ENCODE results near the gene SAT2.
A peak's percentile ranks its signal among the peaks of the same experiment; 100 is the strongest.
"Not testable (repeated sequence)": the region's sequence is repeated elsewhere in the genome, so short reads cannot be mapped to it uniquely, and the experiment has no call there.

Gene SAT2

GRCh38 chr17:7613769-7614424 lies 13.7 kb downstream of the SAT2 start:
- no peaks in the 10 kb centered on the region for H3K27me3 ChIP-seq (ENCODE audit: low read depth, low read length)
- peaks cover 0 to 3% of the 10 kb centered on the region in 2 donors for H3K36me3 ChIP-seq (ENCODE audit: control insufficient read depth in 1 of 2, insufficient read depth in 2 of 2, low read length in 2 of 2)
- H3K27ac ChIP-seq (ENCODE audit: low read length) = peak overlapping the region; percentile 68
- H3K4me1 ChIP-seq (ENCODE audit: control insufficient read depth in 1 of 2, insufficient read depth in 2 of 2, low read length in 2 of 2) = peaks cover 13 to 29% of the 10 kb centered on the region in 2 donors
- H3K4me3 ChIP-seq (ENCODE audit: low read depth in 1 of 2, low read length in 2 of 2) = peak overlapping the region; percentile 86
- no peaks in the 10 kb centered on the region for H3K9me3 ChIP-seq (ENCODE audit: control insufficient read depth in 1 of 2, low read length in 2 of 2)

DNA sequence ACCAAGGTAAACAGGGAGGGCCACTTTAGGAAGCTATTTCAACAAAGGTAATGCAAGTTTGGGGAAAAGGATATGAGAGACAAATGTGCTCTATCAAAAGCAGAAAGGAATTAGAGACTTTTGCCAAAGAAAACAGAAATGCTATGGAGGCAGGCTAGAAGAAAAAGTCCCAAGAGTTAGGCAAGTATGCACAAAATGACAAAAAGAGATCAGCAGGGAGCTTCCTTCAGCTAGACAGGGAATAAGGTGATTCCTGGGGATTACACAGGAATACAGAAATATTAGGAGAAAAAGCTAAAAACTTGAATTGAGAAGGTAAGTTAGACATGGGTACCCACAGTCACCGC lies 15.4 kb downstream of the SAT2 start:
- Histone ChIP-seq H3K4me1 (ENCODE audit: control insufficient read depth in 1 of 2, insufficient read depth in 2 of 2, low read length in 2 of 2) (peaks cover 13 to 29% of the 10 kb centered on the region in 2 donors), H3K4me3 (ENCODE audit: low read depth in 1 of 2, low read length in 2 of 2) (peak overlapping the region in 1 of 2 donors; percentile 12), H3K9me3 (ENCODE audit: control insufficient read depth in 1 of 2, low read length in 2 of 2) (no peaks in the 10 kb centered on the region), H3K36me3 (ENCODE audit: control insufficient read depth in 1 of 2, insufficient read depth in 2 of 2, low read length in 2 of 2) (peaks cover 0 to 3% of the 10 kb centered on the region in 2 donors), H3K27me3 (ENCODE audit: low read depth, low read length) (no peaks in the 10 kb centered on the region), H3K27ac (ENCODE audit: low read length) (no peak overlapping the region)

DNA sequence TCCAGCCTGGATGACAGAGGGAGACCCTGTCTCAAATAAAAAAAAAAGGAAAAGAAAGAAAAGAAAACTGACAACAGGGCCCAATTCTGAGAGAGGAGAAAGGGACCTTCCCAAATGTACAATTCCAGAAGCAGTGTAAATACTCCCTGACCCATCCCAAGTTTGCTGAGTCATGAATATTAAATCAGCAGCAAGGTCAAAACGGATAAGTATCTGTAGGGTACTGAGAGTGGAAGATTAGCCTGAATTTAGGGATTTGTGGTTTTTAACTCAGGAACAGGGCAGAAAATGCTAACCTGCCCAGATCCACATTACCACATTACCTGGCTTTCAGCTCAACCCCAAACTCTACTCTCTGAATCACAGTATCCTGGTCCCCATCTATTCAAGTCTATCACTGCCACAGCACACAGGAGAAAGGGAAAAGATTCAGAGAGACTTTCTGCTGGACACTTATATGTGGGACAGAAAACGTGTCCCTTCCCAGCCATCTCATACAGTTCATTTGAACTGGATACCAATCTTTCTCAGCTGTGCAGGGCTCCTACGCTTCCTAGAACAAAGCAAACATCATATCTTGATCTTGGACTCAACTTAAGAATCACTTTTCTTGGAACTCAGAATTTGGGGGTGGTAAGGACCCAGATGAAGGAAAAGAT lies 15.9 kb downstream of the SAT2 start:
- peak overlapping the region in 1 of 2 donors; percentile 12 for H3K4me3 ChIP-seq (ENCODE audit: low read depth in 1 of 2, low read length in 2 of 2)
- H3K27me3 ChIP-seq (ENCODE audit: low read depth, low read length) = no peaks in the 10 kb centered on the region
- H3K9me3 ChIP-seq (ENCODE audit: control insufficient read depth in 1 of 2, low read length in 2 of 2) = no peaks in the 10 kb centered on the region
- H3K36me3 ChIP-seq (ENCODE audit: control insufficient read depth in 1 of 2, insufficient read depth in 2 of 2, low read length in 2 of 2) = peaks cover 0 to 3% of the 10 kb centered on the region in 2 donors
- H3K4me1 ChIP-seq (ENCODE audit: control insufficient read depth in 1 of 2, insufficient read depth in 2 of 2, low read length in 2 of 2) = peaks cover 13 to 29% of the 10 kb centered on the region in 2 donors
- peak overlapping the region; percentile 26 for H3K27ac ChIP-seq (ENCODE audit: low read length)

DNA sequence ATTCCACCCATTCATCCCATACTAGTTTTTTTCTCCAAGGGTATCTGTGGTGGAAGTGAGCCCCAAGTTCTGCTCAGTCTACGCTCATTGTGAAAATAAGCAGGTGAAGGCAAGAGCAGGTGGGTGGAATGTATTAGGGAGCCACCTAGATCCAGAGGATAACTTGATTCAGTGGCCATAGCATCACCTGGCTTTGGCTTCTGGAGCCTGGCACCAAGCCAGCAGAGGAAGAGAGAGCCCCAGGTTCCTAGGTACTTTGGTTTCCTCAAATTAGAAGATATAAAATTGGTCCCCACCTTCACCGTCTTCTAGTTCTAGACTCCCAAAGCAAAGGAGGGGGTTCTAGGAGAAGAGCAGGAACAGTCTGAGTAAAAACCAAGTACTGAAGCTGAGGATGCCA lies 17.0 kb downstream of the SAT2 start:
- no peak overlapping the region for H3K27ac ChIP-seq (ENCODE audit: low read length)
- H3K36me3 ChIP-seq (ENCODE audit: control insufficient read depth in 1 of 2, insufficient read depth in 2 of 2, low read length in 2 of 2) = peaks cover 3 to 4% of the 10 kb centered on the region in 2 donors
- H3K9me3 ChIP-seq (ENCODE audit: control insufficient read depth in 1 of 2, low read length in 2 of 2) = no peaks in the 10 kb centered on the region
- no peaks in the 10 kb centered on the region for H3K27me3 ChIP-seq (ENCODE audit: low read depth, low read length)
- no peak overlapping the region for H3K4me3 ChIP-seq (ENCODE audit: low read depth in 1 of 2, low read length in 2 of 2)
- H3K4me1 ChIP-seq (ENCODE audit: control insufficient read depth in 1 of 2, insufficient read depth in 2 of 2, low read length in 2 of 2) = peaks cover 13 to 29% of the 10 kb centered on the region in 2 donors

DNA sequence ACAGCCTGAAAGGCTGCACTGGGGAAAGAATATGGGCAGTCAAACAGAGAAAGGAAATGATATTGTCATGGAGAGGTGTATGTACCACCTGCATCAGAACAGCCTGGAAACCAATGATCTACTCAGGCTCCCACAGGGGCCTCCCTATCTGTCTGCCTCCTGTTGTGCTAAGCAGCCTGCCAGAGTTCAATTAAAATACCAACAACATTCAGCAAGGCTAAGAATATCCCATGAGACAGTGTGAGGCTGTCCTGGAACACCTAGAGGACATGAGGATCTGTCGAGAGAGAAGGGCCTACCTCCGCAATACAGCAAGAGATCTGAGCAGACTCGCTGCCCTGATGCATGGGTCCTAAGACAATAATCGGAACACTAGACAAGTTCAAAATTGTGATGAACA lies 21.3 kb downstream of the SAT2 start:
- Histone ChIP-seq H3K27me3 (ENCODE audit: low read depth, low read length) (no peaks in the 10 kb centered on the region), H3K27ac (ENCODE audit: low read length) (no peak overlapping the region), H3K4me3 (ENCODE audit: low read depth in 1 of 2, low read length in 2 of 2) (no peak overlapping the region), H3K4me1 (ENCODE audit: control insufficient read depth in 1 of 2, insufficient read depth in 2 of 2, low read length in 2 of 2) (peaks cover 0 to 2% of the 10 kb centered on the region in 2 donors), H3K9me3 (ENCODE audit: control insufficient read depth in 1 of 2, low read length in 2 of 2) (no peaks in the 10 kb centered on the region), H3K36me3 (ENCODE audit: control insufficient read depth in 1 of 2, insufficient read depth in 2 of 2, low read length in 2 of 2) (peaks cover 25 to 39% of the 10 kb centered on the region in 2 donors)

DNA sequence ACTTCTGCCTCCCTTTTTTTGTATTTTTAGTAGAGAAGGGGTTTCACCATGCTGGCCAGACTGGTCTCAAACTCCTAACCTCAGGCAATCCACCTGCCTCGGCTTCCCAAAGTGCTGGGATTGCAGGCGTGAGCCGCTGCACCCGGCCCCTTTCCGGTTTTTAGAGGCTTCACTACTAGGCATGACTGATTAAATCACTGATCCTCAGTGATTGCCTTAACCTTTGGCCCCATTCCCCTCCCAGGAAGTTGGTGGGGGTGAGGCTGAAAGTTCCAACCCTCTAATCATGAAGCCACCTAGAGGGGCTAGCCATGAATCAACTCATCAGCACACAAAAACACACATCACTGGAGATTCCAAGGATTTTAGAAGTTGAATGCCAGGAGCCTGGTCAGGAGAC lies 30.1 kb downstream of the SAT2 start:
- H3K36me3 ChIP-seq (ENCODE audit: control insufficient read depth in 1 of 2, insufficient read depth in 2 of 2, low read length in 2 of 2) = peaks cover 39 to 86% of the 10 kb centered on the region in 2 donors
- not testable (repeated sequence) for H3K9me3 ChIP-seq (ENCODE audit: control insufficient read depth in 1 of 2, low read length in 2 of 2); H3K4me1 ChIP-seq (ENCODE audit: control insufficient read depth in 1 of 2, insufficient read depth in 2 of 2, low read length in 2 of 2); H3K27me3 ChIP-seq (ENCODE audit: low read depth, low read length); H3K4me3 ChIP-seq (ENCODE audit: low read depth in 1 of 2, low read length in 2 of 2); H3K27ac ChIP-seq (ENCODE audit: low read length)

DNA sequence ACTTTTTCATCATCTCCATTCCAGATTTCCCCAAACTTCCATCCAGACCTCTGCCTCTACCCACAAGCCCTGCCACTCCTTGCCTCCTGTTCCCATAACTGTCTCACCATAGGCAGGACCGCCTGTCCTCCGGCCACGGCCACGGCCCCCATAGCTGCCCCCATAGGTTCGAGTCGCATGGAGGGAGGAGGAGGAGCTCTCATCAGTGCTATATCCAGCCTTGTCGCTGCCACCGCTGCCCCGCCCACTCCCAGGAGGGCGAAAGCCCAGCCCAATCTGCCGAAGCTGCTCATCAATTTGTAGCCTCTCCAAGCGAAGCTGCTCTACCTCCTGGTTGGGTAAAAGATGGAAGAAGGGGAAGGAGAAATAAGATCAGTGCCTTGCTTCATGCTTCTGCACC lies 34.3 kb downstream of the SAT2 start:
- Histone ChIP-seq H3K4me3 (ENCODE audit: low read depth in 1 of 2, low read length in 2 of 2) (no peak overlapping the region), H3K4me1 (ENCODE audit: control insufficient read depth in 1 of 2, insufficient read depth in 2 of 2, low read length in 2 of 2) (peaks cover 0 to 8% of the 10 kb centered on the region in 2 donors), H3K27me3 (ENCODE audit: low read depth, low read length) (no peaks in the 10 kb centered on the region), H3K9me3 (ENCODE audit: control insufficient read depth in 1 of 2, low read length in 2 of 2) (no peaks in the 10 kb centered on the region), H3K36me3 (ENCODE audit: control insufficient read depth in 1 of 2, insufficient read depth in 2 of 2, low read length in 2 of 2) (peaks cover 42 to 69% of the 10 kb centered on the region in 2 donors), H3K27ac (ENCODE audit: low read length) (no peak overlapping the region)

DNA sequence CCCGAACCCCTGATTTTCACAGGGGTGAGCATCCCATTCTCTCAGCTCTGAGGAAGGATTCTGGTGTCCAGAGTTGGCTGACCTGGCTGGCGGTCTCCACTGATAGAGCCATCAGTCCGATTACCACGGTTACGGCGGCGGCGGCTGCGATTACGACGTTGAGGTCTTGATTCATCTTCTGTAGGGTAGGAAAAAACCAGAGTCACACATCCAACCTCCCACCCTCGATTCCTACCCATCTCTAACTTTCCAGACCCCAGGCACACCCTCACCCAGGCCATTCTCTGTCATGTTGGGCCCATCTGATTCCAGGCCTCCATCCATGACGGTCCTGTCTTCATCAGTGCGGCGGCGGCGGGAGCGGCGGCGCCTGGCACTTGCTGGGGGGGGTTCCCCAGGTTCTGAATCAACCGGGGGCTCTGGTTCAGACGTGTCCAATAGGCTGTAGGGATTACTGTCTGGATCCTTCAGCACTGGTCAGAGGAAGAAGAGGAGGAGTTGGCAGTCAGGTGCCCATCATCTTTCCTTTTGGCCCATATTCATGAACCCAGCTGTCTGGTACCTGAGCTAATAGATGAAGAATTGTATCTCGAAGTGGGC lies 35.1 kb downstream of the SAT2 start:
- H3K27ac ChIP-seq (ENCODE audit: low read length) = no peak overlapping the region
- peaks cover 42 to 67% of the 10 kb centered on the region in 2 donors for H3K36me3 ChIP-seq (ENCODE audit: control insufficient read depth in 1 of 2, insufficient read depth in 2 of 2, low read length in 2 of 2)
- peaks cover 0 to 14% of the 10 kb centered on the region in 2 donors for H3K4me1 ChIP-seq (ENCODE audit: control insufficient read depth in 1 of 2, insufficient read depth in 2 of 2, low read length in 2 of 2)
- H3K4me3 ChIP-seq (ENCODE audit: low read depth in 1 of 2, low read length in 2 of 2) = no peak overlapping the region
- H3K27me3 ChIP-seq (ENCODE audit: low read depth, low read length) = no peaks in the 10 kb centered on the region
- H3K9me3 ChIP-seq (ENCODE audit: control insufficient read depth in 1 of 2, low read length in 2 of 2) = no peaks in the 10 kb centered on the region

DNA sequence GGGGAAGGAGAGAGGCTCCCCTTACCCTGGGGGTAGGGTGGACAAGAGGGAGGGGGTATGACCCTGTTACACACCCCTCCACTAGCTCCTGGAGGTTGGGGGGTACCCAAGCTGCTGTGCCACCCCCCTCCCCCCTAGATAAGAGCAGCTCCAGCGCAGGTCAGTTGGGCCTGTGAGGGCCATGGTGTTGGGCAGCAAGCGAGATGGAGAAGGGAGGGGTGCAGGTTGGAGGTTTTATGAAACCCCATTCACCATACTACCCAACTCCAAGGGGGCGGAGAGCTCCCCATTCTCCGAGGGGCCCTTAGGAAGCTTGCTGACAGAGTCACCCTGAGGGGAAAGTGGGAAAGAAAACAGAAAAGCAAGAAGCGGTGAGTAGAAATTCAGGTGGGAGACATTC lies 36.0 kb downstream of the SAT2 start:
- no peaks in the 10 kb centered on the region for H3K27me3 ChIP-seq (ENCODE audit: low read depth, low read length)
- H3K36me3 ChIP-seq (ENCODE audit: control insufficient read depth in 1 of 2, insufficient read depth in 2 of 2, low read length in 2 of 2) = peaks cover 50 to 67% of the 10 kb centered on the region in 2 donors
- no peak overlapping the region for H3K4me3 ChIP-seq (ENCODE audit: low read depth in 1 of 2, low read length in 2 of 2)
- H3K27ac ChIP-seq (ENCODE audit: low read length) = no peak overlapping the region
- H3K9me3 ChIP-seq (ENCODE audit: control insufficient read depth in 1 of 2, low read length in 2 of 2) = no peaks in the 10 kb centered on the region
- H3K4me1 ChIP-seq (ENCODE audit: control insufficient read depth in 1 of 2, insufficient read depth in 2 of 2, low read length in 2 of 2) = peaks cover 0 to 18% of the 10 kb centered on the region in 2 donors

DNA sequence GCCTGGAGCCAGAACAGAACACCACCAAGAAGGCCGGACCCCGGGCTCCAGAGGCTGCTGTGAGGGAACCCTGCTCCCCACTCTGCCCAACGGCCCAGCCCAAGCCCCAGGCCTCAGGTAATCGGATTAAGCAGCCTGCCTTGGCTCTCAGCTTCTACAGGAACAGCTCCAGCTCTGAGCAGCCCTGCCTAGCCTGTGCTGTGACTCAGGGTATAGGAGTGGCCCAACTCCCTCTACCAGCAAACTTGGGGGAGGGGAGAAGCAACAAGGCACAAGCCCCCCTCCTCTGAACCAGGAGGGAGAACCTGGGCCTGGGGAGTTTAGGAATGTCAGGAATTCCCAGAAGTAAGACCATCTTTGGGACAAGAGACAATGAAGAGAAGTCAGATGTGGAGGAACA lies 36.9 kb downstream of the SAT2 start:
- Histone ChIP-seq H3K4me3 (ENCODE audit: low read depth in 1 of 2, low read length in 2 of 2) (no peak overlapping the region), H3K36me3 (ENCODE audit: control insufficient read depth in 1 of 2, insufficient read depth in 2 of 2, low read length in 2 of 2) (peaks cover 47 to 58% of the 10 kb centered on the region in 2 donors), H3K27me3 (ENCODE audit: low read depth, low read length) (no peaks in the 10 kb centered on the region), H3K4me1 (ENCODE audit: control insufficient read depth in 1 of 2, insufficient read depth in 2 of 2, low read length in 2 of 2) (peaks cover 0 to 23% of the 10 kb centered on the region in 2 donors), H3K27ac (ENCODE audit: low read length) (no peak overlapping the region), H3K9me3 (ENCODE audit: control insufficient read depth in 1 of 2, low read length in 2 of 2) (no peaks in the 10 kb centered on the region)

DNA sequence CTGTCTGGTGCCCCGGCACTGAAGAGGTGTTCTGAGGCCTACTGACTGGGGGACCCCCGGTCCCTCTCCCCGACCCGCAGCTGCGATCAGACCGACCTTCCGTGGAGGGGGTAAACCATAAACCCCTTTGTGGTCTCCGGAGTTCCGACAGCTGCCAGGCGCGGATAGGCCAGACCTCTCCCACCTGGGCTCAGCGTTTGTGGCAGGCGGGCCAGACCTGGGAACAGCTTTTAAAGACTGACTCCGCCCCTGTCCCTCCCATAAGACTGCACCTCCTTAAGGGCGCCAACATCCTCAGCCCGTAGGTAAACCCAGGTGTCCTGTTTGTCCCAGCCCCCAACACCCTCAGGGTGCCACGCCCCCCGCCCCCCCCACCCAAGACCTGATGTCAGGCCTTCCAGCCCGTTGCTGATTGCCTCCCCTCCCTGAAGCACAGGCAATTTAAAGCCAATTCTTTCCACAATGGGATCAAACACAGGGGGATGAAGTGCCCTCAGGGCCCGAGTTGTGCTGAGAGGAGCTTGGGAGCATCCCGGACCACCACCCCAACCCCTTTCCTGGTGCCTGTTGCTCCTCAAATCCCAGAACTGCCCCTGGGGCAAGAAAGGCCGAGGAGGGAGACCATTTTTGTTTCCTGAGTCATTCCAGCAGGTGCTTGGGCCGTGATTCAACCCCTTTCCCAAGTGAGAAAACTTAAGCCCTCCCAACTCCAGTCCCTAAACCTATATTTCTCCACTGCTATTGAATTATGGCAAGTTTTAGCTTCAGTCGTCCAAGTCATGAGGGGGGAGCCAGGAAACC lies 37.5 kb downstream of the SAT2 start, which contains the start of gene SOX15:
Gene SOX15, minus strand, starts transcription at position 204 of the 801 bp plus-strand sequence. CDS start 418 bp downstream, outside the sequence.
- no peaks in the 10 kb centered on the region for H3K9me3 ChIP-seq (ENCODE audit: control insufficient read depth in 1 of 2, low read length in 2 of 2)
- peak within 1 kb of the TSS; percentile 37 to 71 for H3K4me3 ChIP-seq (ENCODE audit: low read depth in 1 of 2, low read length in 2 of 2)
- peaks cover 43 to 52% of the 10 kb centered on the region in 2 donors for H3K36me3 ChIP-seq (ENCODE audit: control insufficient read depth in 1 of 2, insufficient read depth in 2 of 2, low read length in 2 of 2)
- peaks cover 0 to 26% of the 10 kb centered on the region in 2 donors for H3K4me1 ChIP-seq (ENCODE audit: control insufficient read depth in 1 of 2, insufficient read depth in 2 of 2, low read length in 2 of 2)
- H3K27ac ChIP-seq (ENCODE audit: low read length) = no peak within 1 kb of the TSS
- H3K27me3 ChIP-seq (ENCODE audit: low read depth, low read length) = no peaks in the 10 kb centered on the region

Data from muscle layer of duodenum (tissue), 2 donors.